ENCODE measurements around the gene TEKT3.

The TEKT3 gene

GRCh38 chr17:15260376-15261257 lies 80.8 kb downstream of the TEKT3 start:
- H3K4me3 ChIP-seq (ENCODE audit: low read depth, low read length, poor library complexity, severe bottlenecking), result no peak overlapping the region
- H3K27me3 ChIP-seq (ENCODE audit: insufficient read depth, low read length), result no peaks in the 10 kb centered on the region
- TF ChIP-seq, protein P1, sequence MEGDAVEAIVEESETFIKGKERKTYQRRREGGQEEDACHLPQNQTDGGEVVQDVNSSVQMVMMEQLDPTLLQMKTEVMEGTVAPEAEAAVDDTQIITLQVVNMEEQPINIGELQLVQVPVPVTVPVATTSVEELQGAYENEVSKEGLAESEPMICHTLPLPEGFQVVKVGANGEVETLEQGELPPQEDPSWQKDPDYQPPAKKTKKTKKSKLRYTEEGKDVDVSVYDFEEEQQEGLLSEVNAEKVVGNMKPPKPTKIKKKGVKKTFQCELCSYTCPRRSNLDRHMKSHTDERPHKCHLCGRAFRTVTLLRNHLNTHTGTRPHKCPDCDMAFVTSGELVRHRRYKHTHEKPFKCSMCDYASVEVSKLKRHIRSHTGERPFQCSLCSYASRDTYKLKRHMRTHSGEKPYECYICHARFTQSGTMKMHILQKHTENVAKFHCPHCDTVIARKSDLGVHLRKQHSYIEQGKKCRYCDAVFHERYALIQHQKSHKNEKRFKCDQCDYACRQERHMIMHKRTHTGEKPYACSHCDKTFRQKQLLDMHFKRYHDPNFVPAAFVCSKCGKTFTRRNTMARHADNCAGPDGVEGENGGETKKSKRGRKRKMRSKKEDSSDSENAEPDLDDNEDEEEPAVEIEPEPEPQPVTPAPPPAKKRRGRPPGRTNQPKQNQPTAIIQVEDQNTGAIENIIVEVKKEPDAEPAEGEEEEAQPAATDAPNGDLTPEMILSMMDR (IDR thresholded peaks at IDR 0.05; ENCODE audit: low read length), result no peak
- no peak for TF ChIP-seq EZH2 (IDR thresholded peaks at IDR 0.05; ENCODE audit: borderline replicate concordance, low read length)
- H3K27ac ChIP-seq (ENCODE audit: low read depth, low read length, poor library complexity, severe bottlenecking), result no peak overlapping the region
- no peaks in the 10 kb centered on the region for H3F3A ChIP-seq (ENCODE audit: insufficient read depth, low read length)
- H2AFZ ChIP-seq (ENCODE audit: low read length), result no peak overlapping the region
- no peaks in the 10 kb centered on the region for H4K20me1 ChIP-seq (ENCODE audit: insufficient read depth, low read length)
- H3K4me1 ChIP-seq (ENCODE audit: insufficient read depth, low read length, severe bottlenecking), result no peaks in the 10 kb centered on the region
- no peaks in the 10 kb centered on the region for H3K9me3 ChIP-seq (ENCODE audit: low read length)
- no peak overlapping the region for H3K9ac ChIP-seq (ENCODE audit: low read length)
- no peaks in the 10 kb centered on the region for H3K36me3 ChIP-seq (ENCODE audit: insufficient read depth, low read length)
- H3K9me2 ChIP-seq (ENCODE audit: low read depth, low read length), result no peaks in the 10 kb centered on the region
- H3K79me2 ChIP-seq (ENCODE audit: insufficient read depth, low read length), result no peaks in the 10 kb centered on the region
- H3K4me2 ChIP-seq (ENCODE audit: low read length), result no peak overlapping the region

- no peak overlapping the region for H3K27ac ChIP-seq (ENCODE audit: low read depth, low read length, poor library complexity, severe bottlenecking)
- no peaks in the 10 kb centered on the region for H3K4me1 ChIP-seq (ENCODE audit: insufficient read depth, low read length, severe bottlenecking)
- H3K4me3 ChIP-seq (ENCODE audit: low read depth, low read length, poor library complexity, severe bottlenecking), result no peak overlapping the region
These were observed 83.4 kb downstream of the TEKT3 start for GRCh38 chr17:15257796-15258512.

GRCh38 chr17:15257258-15257788 lies 84.1 kb downstream of the TEKT3 start:
- Histone ChIP-seq H3K27ac (ENCODE audit: low read depth, low read length, poor library complexity, severe bottlenecking) (no peak overlapping the region), H3F3A (ENCODE audit: insufficient read depth, low read length) (no peaks in the 10 kb centered on the region), H3K27me3 (ENCODE audit: insufficient read depth, low read length) (no peaks in the 10 kb centered on the region), H3K9me3 (ENCODE audit: low read length) (no peaks in the 10 kb centered on the region), H3K9ac (ENCODE audit: low read length) (no peak overlapping the region), H3K4me2 (ENCODE audit: low read length) (no peak overlapping the region), H3K4me1 (ENCODE audit: insufficient read depth, low read length, severe bottlenecking) (no peaks in the 10 kb centered on the region), H2AFZ (ENCODE audit: low read length) (no peak overlapping the region), H3K9me2 (ENCODE audit: low read depth, low read length) (no peaks in the 10 kb centered on the region), H3K36me3 (ENCODE audit: insufficient read depth, low read length) (no peaks in the 10 kb centered on the region), H4K20me1 (ENCODE audit: insufficient read depth, low read length) (no peaks in the 10 kb centered on the region), H3K79me2 (ENCODE audit: insufficient read depth, low read length) (no peaks in the 10 kb centered on the region), H3K4me3 (ENCODE audit: low read depth, low read length, poor library complexity, severe bottlenecking) (no peak overlapping the region)
- TF ChIP-seq EZH2 (IDR thresholded peaks at IDR 0.05; ENCODE audit: borderline replicate concordance, low read length), result no peak
- TF ChIP-seq, protein P1 (IDR thresholded peaks at IDR 0.05; ENCODE audit: low read length), result peak; percentile 78

More at GRCh38 chr17:15257796-15258512, 83.4 kb downstream of the TEKT3 start:
- Histone ChIP-seq H3K9ac (ENCODE audit: low read length) (no peak overlapping the region), H3F3A (ENCODE audit: insufficient read depth, low read length) (no peaks in the 10 kb centered on the region), H3K4me2 (ENCODE audit: low read length) (no peak overlapping the region), H4K20me1 (ENCODE audit: insufficient read depth, low read length) (no peaks in the 10 kb centered on the region), H3K9me3 (ENCODE audit: low read length) (no peaks in the 10 kb centered on the region), H3K79me2 (ENCODE audit: insufficient read depth, low read length) (no peaks in the 10 kb centered on the region), H3K36me3 (ENCODE audit: insufficient read depth, low read length) (no peaks in the 10 kb centered on the region), H2AFZ (ENCODE audit: low read length) (no peak overlapping the region), H3K9me2 (ENCODE audit: low read depth, low read length) (no peaks in the 10 kb centered on the region), H3K27me3 (ENCODE audit: insufficient read depth, low read length) (no peaks in the 10 kb centered on the region)
- TF ChIP-seq, protein P1 (IDR thresholded peaks at IDR 0.05; ENCODE audit: low read length), result no peak
- TF ChIP-seq EZH2 (IDR thresholded peaks at IDR 0.05; ENCODE audit: borderline replicate concordance, low read length), result no peak
